HEK293 (cell line): ENCODE measurements around the gene UNCX.
"Not testable (repeated sequence)": the region's sequence is repeated elsewhere in the genome, so short reads cannot be mapped to it uniquely, and the experiment has no call there.

Source experiments
- KLF9 ChIP-seq: fragments of 450-650 bp; formaldehyde crosslinking; IDR thresholded peaks from 2 replicates; pipeline ENCODE4 v1.5.1; 2016; ENCODE audit warnings: missing biosample characterization, missing genetic modification characterization, low read depth
- ZBTB1 ChIP-seq: fragments of 450-650 bp; formaldehyde crosslinking; IDR thresholded peaks from 2 replicates; pipeline ENCODE4 v1.5.1; 2016; ENCODE audit warnings: missing biosample characterization, missing genetic modification characterization
- ZFP3 ChIP-seq: fragments of 450-650 bp; formaldehyde crosslinking; IDR thresholded peaks from 2 replicates; pipeline ENCODE4 v1.5.1; 2016; ENCODE audit warnings: low read depth, missing biosample characterization, missing genetic modification characterization
- ZNF140 ChIP-seq: fragments of 450-650 bp; formaldehyde crosslinking; IDR thresholded peaks from 2 replicates; pipeline ENCODE4 v1.5.1; 2016; ENCODE audit warnings: missing biosample characterization, missing genetic modification characterization
- ZNF785 ChIP-seq: fragments of 450-650 bp; formaldehyde crosslinking; IDR thresholded peaks from 2 replicates; pipeline ENCODE4 v1.5.1; 2016; ENCODE audit warnings: missing biosample characterization, missing genetic modification characterization
- TF ChIP-seq, protein P1 (sequence below): fragments of 450-650 bp; formaldehyde crosslinking; IDR thresholded peaks from 2 replicates; pipeline ENCODE4 v1.5.1; 2016; ENCODE audit warnings: missing biosample characterization, missing genetic modification characterization
- TF ChIP-seq, protein P2 (sequence below): IDR thresholded peaks from 2 replicates; pipeline ENCODE4 v1.6.1; 2011; ENCODE audit warnings: mild to moderate bottlenecking, low read depth, low read length, borderline replicate concordance
- TF ChIP-seq, protein P3 (sequence below): fragments of 450-650 bp; IDR thresholded peaks from 2 replicates; pipeline ENCODE4 v1.5.1; 2018; ENCODE audit warnings: missing biosample characterization, missing genetic modification characterization
- TF ChIP-seq, protein P4 (sequence below): sonication (generic); formaldehyde crosslinking; IDR thresholded peaks from 2 replicates; pipeline ENCODE4 v1.8.1; 2022; ENCODE audit warnings: mild to moderate bottlenecking, moderate library complexity, missing genetic modification reagents

DNA sequence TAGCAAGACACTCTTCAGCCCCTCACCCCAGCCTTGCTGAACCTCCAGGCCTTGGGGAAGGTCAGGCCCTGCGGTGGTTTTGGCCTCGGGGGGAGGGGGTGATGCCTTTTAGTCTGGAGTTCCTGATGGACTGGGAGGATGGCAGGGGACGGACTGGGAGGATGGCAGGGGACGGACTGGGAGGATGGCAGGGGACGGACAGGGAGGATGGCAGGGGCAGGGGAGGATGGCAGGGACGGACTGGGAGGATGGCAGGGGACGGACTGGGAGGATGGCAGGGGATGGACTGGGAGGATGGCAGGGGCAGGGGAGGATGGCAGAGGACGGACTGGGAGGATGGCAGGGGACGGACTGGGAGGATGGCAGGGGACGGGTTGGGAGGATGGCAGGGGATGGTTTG, 28.4 kb downstream of the UNCX start:
- TF ChIP-seq, protein P1, sequence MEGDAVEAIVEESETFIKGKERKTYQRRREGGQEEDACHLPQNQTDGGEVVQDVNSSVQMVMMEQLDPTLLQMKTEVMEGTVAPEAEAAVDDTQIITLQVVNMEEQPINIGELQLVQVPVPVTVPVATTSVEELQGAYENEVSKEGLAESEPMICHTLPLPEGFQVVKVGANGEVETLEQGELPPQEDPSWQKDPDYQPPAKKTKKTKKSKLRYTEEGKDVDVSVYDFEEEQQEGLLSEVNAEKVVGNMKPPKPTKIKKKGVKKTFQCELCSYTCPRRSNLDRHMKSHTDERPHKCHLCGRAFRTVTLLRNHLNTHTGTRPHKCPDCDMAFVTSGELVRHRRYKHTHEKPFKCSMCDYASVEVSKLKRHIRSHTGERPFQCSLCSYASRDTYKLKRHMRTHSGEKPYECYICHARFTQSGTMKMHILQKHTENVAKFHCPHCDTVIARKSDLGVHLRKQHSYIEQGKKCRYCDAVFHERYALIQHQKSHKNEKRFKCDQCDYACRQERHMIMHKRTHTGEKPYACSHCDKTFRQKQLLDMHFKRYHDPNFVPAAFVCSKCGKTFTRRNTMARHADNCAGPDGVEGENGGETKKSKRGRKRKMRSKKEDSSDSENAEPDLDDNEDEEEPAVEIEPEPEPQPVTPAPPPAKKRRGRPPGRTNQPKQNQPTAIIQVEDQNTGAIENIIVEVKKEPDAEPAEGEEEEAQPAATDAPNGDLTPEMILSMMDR = not testable (repeated sequence)
- TF ChIP-seq, protein P2, sequence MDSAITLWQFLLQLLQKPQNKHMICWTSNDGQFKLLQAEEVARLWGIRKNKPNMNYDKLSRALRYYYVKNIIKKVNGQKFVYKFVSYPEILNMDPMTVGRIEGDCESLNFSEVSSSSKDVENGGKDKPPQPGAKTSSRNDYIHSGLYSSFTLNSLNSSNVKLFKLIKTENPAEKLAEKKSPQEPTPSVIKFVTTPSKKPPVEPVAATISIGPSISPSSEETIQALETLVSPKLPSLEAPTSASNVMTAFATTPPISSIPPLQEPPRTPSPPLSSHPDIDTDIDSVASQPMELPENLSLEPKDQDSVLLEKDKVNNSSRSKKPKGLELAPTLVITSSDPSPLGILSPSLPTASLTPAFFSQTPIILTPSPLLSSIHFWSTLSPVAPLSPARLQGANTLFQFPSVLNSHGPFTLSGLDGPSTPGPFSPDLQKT = not testable (repeated sequence)
- TF ChIP-seq ZBTB1 (tag by site-specific recombination); KLF9 (tag by site-specific recombination); ZFP3 (tag by site-specific recombination); ZNF785; ZNF140 (tag by site-specific recombination): not testable (repeated sequence)
- TF ChIP-seq, protein P3, sequence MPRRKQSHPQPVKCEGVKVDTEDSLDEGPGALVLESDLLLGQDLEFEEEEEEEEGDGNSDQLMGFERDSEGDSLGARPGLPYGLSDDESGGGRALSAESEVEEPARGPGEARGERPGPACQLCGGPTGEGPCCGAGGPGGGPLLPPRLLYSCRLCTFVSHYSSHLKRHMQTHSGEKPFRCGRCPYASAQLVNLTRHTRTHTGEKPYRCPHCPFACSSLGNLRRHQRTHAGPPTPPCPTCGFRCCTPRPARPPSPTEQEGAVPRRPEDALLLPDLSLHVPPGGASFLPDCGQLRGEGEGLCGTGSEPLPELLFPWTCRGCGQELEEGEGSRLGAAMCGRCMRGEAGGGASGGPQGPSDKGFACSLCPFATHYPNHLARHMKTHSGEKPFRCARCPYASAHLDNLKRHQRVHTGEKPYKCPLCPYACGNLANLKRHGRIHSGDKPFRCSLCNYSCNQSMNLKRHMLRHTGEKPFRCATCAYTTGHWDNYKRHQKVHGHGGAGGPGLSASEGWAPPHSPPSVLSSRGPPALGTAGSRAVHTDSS (tag by site-specific recombination) = not testable (repeated sequence)
- TF ChIP-seq, protein P4, sequence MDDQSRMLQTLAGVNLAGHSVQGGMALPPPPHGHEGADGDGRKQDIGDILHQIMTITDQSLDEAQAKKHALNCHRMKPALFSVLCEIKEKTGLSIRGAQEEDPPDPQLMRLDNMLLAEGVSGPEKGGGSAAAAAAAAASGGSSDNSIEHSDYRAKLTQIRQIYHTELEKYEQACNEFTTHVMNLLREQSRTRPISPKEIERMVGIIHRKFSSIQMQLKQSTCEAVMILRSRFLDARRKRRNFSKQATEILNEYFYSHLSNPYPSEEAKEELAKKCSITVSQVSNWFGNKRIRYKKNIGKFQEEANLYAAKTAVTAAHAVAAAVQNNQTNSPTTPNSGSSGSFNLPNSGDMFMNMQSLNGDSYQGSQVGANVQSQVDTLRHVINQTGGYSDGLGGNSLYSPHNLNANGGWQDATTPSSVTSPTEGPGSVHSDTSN = not testable (repeated sequence)
